Germinal center (tissue), 1 donor: Measurements from ENCODE around the gene C11orf58.

Experiments used
- DNase-seq: peaks from one replicate; pipeline ENCODE4 v3.0.0; 2012; ENCODE audit warnings: mixed read lengths, low spot score

The C11orf58 gene

GRCh38 chr11:16804104-16804947 lies 65.9 kb downstream of the C11orf58 start:
- DNase-seq = no peak

GRCh38 chr11:16805938-16806337 lies 67.5 kb downstream of the C11orf58 start:
- DNase-seq = no peak

- no peak for DNase-seq
Measured at GRCh38 chr11:16806791-16807190, 68.3 kb downstream of the C11orf58 start.

GRCh38 chr11:16807306-16807705 lies 68.9 kb downstream of the C11orf58 start:
- no peak for DNase-seq
